Suprapubic skin (tissue), 3 donors: ENCODE measurements around the gene ARHGAP23.

Source experiments
- POLR2A ChIP-seq, 2 donors: fragments of 450-650 bp; IDR thresholded peaks; one replicate each; pipeline ENCODE4 v1.6.1; 2017; ENCODE audit warnings: antibody characterized with exemption in 2 of 2, mild to moderate bottlenecking in 2 of 2, moderate library complexity in 2 of 2
- TF ChIP-seq, protein P1 (sequence below), 2 donors: fragments of 200-600 bp in 1 of 2; fragments of 450-650 bp in 1 of 2; sonication (generic) in 1 of 2; IDR thresholded peaks; one replicate each; pipeline ENCODE4 v1.5.1; 2016 to 2019; ENCODE audit warnings: antibody characterized with exemption in 2 of 2, mild to moderate bottlenecking in 1 of 2, moderate library complexity in 1 of 2

GRCh38 chr17:38558728-38559050 lies 130.4 kb downstream of the ARHGAP23 start:
- no peak for TF ChIP-seq POLR2A (IDR thresholded peaks at IDR 0.05)
- TF ChIP-seq, protein P1, sequence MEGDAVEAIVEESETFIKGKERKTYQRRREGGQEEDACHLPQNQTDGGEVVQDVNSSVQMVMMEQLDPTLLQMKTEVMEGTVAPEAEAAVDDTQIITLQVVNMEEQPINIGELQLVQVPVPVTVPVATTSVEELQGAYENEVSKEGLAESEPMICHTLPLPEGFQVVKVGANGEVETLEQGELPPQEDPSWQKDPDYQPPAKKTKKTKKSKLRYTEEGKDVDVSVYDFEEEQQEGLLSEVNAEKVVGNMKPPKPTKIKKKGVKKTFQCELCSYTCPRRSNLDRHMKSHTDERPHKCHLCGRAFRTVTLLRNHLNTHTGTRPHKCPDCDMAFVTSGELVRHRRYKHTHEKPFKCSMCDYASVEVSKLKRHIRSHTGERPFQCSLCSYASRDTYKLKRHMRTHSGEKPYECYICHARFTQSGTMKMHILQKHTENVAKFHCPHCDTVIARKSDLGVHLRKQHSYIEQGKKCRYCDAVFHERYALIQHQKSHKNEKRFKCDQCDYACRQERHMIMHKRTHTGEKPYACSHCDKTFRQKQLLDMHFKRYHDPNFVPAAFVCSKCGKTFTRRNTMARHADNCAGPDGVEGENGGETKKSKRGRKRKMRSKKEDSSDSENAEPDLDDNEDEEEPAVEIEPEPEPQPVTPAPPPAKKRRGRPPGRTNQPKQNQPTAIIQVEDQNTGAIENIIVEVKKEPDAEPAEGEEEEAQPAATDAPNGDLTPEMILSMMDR (IDR thresholded peaks at IDR 0.05) = no peak
